ENCODE measurements around the gene DAD1.

- no peak for TF ChIP-seq TCF12 (IDR thresholded peaks at IDR 0.05)
- TF ChIP-seq, protein P1, sequence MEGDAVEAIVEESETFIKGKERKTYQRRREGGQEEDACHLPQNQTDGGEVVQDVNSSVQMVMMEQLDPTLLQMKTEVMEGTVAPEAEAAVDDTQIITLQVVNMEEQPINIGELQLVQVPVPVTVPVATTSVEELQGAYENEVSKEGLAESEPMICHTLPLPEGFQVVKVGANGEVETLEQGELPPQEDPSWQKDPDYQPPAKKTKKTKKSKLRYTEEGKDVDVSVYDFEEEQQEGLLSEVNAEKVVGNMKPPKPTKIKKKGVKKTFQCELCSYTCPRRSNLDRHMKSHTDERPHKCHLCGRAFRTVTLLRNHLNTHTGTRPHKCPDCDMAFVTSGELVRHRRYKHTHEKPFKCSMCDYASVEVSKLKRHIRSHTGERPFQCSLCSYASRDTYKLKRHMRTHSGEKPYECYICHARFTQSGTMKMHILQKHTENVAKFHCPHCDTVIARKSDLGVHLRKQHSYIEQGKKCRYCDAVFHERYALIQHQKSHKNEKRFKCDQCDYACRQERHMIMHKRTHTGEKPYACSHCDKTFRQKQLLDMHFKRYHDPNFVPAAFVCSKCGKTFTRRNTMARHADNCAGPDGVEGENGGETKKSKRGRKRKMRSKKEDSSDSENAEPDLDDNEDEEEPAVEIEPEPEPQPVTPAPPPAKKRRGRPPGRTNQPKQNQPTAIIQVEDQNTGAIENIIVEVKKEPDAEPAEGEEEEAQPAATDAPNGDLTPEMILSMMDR (IDR thresholded peaks at IDR 0.05) = peak; percentile 22
These were observed 30.7 kb downstream of the DAD1 start for GRCh38 chr14:22558221-22558913.

All from SK-N-SH (cell line).